22Rv1 (cell line): Measurements from ENCODE around the gene AMBRA1.

Experiments used
- H3K27ac ChIP-seq: fragments of 450-650 bp; 2 replicates; pipeline ENCODE4 v1.5.1; 2017
- CTCF ChIP-seq: fragments of 450-650 bp; IDR thresholded peaks from 2 replicates; pipeline ENCODE4 v1.5.1; 2017; ENCODE audit warnings: mild to moderate bottlenecking
- ZFX ChIP-seq: fragments of 450-650 bp; IDR thresholded peaks from 2 replicates; pipeline ENCODE4 v1.6.1; 2017; ENCODE audit warnings: antibody characterized with exemption, borderline replicate concordance

Gene AMBRA1

DNA sequence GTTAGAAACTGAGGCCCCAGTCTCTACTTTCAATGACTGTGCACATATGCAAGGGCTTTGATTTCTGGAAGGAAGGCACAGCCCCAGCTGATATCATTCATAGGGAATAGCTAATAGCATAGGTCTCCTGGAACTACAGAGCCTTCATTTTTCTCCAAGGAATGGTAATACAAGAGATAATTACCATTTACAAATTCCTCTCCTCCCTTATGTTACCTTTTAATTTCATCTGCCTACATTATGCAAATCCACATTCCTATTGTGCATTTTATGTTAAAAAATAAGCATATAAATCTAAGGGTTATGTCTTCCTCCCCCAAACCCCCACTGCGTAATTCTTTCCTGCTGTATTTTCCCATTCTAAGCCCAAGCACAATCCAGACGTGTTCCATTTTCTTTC, 94.9 kb downstream of the AMBRA1 start:
- H3K27ac ChIP-seq: no peak overlapping the region
- no peak for TF ChIP-seq ZFX
- TF ChIP-seq CTCF: no peak

GRCh38 chr11:46498179-46498578, 95.6 kb downstream of the AMBRA1 start:
- TF ChIP-seq CTCF (no peak), ZFX (no peak)
- H3K27ac ChIP-seq: no peak overlapping the region

GRCh38 chr11:46497498-46497897, 96.3 kb downstream of the AMBRA1 start:
- no peak for TF ChIP-seq CTCF
- TF ChIP-seq ZFX: no peak
- H3K27ac ChIP-seq: no peak overlapping the region

DNA sequence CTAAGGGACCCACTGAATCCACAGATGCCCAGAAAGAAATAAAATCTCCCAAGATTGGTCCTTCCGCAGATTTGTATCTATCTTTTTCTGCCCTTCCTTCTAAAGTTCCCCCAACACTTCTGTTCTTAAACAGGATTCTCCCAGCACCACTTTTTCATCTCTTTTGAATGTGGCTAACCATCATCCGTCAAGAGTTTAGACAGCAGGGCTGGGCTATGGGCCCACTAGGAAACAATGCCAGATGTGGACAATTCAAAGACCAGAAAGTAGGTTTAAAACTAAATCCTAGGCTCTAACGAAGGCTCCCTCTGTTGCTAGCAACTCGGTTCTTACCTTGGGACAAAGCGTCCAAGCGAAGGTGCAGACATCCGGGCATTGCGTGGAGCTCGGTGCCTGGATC, 100.0 kb downstream of the AMBRA1 start:
- H3K27ac ChIP-seq: no peak overlapping the region
- TF ChIP-seq CTCF (no peak), ZFX (no peak)

- H3K27ac ChIP-seq: no peak overlapping the region
- no peak for TF ChIP-seq ZFX
- no peak for TF ChIP-seq CTCF
These were observed 101.3 kb downstream of the AMBRA1 start for GRCh38 chr11:46492532-46492931.

DNA sequence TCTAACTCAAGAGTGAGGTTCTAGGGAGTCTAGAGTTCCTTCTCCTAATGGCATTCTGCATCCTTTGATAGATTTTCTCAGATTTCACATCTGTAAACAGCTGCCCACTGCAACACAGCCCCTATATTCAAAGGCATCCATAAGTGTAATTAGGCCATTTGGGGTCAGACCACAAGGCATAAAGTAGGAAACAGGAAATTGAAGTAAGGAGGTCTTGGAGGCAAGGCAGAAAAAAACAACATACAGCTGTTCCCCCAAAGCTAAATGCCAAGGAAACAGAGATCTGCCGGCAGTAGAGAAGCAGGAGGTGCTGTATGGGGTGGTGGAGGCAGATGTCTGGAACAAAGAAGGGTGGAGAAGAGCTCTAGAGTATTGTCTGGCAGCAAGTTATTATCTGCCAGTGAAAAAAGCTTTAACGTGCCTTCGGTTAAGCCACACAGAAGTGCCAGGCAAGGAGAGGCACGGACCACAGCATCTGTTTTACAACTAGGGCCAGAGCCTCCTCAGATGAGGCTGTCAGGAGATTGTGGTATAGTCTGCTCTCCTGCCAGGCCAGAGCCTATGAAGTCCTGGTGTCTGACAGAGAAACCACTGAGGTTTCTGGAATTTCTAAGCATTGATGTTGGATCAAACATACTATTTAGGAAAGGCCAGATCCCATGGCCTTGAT, 102.0 kb downstream of the AMBRA1 start:
- TF ChIP-seq ZFX (no peak), CTCF (no peak)
- H3K27ac ChIP-seq: no peak overlapping the region

GRCh38 chr11:46490666-46491065, 103.2 kb downstream of the AMBRA1 start:
- TF ChIP-seq CTCF: no peak
- TF ChIP-seq ZFX: no peak
- no peak overlapping the region for H3K27ac ChIP-seq
